HCT116 (cell line): ENCODE results near the gene TMPRSS7.
"Not testable (repeated sequence)": the region's sequence is repeated elsewhere in the genome, so short reads cannot be mapped to it uniquely, and the experiment has no call there.

Source experiments
- CEBPB ChIP-seq: IDR thresholded peaks from 2 replicates; pipeline ENCODE4 v1.6.1; 2012; ENCODE audit warnings: low read depth
- CTCF ChIP-seq, 3 experiments: fragments of 200-600 bp in 1 of 3; sonication (generic) in 1 of 3; IDR thresholded peaks in 2 of 3; conservative IDR thresholded peaks in 1 of 3; 2 replicates each; pipeline ENCODE4 v1.5.1; 2012 to 2017; ENCODE audit warnings: low read depth in 2 of 3, low read length in 2 of 3, antibody characterized with exemption in 1 of 3, borderline replicate concordance in 1 of 3, control low read depth in 1 of 3, mild to moderate bottlenecking in 1 of 3, mixed read lengths in 1 of 3, mixed run types in 1 of 3, moderate library complexity in 1 of 3; ENCODE audit not compliant: insufficient read depth in 1 of 3
- EGR1 ChIP-seq: IDR thresholded peaks from 2 replicates; pipeline ENCODE4 v1.6.1; 2012; ENCODE audit warnings: low read depth
- ELF1 ChIP-seq: IDR thresholded peaks from 2 replicates; pipeline ENCODE4 v1.6.1; 2012; ENCODE audit warnings: low read depth, borderline replicate concordance
- JUND ChIP-seq: IDR thresholded peaks from 2 replicates; pipeline ENCODE4 v1.6.1; 2012
- POLR2A ChIP-seq: IDR thresholded peaks from 2 replicates; pipeline ENCODE4 v1.7.0; 2011; ENCODE audit warnings: borderline replicate concordance; ENCODE audit not compliant: insufficient read depth, insufficient read length; ENCODE audit errors: extremely low read depth
- ZBTB33 ChIP-seq: IDR thresholded peaks from 2 replicates; pipeline ENCODE4 v1.6.1; 2011; ENCODE audit warnings: mild to moderate bottlenecking, low read length, moderate library complexity; ENCODE audit not compliant: insufficient replicate concordance; ENCODE audit errors: extremely low read depth
- ZNF274 ChIP-seq: fragments of 200-500 bp; sonication (Bioruptor generic); IDR thresholded peaks from 2 replicates; pipeline ENCODE4 v1.6.1; 2014; ENCODE audit warnings: mild to moderate bottlenecking, low read depth, low read length, inconsistent platforms
- TF ChIP-seq, protein P1 (sequence below): IDR thresholded peaks from 2 replicates; pipeline ENCODE4 v1.6.1; 2012

- not testable (repeated sequence) for TF ChIP-seq JUND; CEBPB; EGR1; ZNF274; CTCF (IDR thresholded peaks at IDR 0.05 in 2 of 3, conservative IDR thresholded peaks at IDR 0.05 in 1 of 3; ENCODE audit: borderline replicate concordance in 1 of 3, insufficient read depth in 1 of 3, low read depth in 2 of 3, low read length in 2 of 3); POLR2A; ZBTB33; ELF1
- TF ChIP-seq, protein P1, sequence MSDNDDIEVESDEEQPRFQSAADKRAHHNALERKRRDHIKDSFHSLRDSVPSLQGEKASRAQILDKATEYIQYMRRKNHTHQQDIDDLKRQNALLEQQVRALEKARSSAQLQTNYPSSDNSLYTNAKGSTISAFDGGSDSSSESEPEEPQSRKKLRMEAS = not testable (repeated sequence)
These were observed 2.7 kb downstream of the TMPRSS7 start for GRCh38 chr3:112037194-112037593.
